ENCODE measurements around the gene C6orf15. TPM values are rescaled to one million over a fixed set of nuclear protein-coding genes. Genes with fewer than 3 reads are reported as not detected.

The C6orf15 gene
- total RNA-seq, 1 experiment from 2014 or later, result not detected

DNA sequence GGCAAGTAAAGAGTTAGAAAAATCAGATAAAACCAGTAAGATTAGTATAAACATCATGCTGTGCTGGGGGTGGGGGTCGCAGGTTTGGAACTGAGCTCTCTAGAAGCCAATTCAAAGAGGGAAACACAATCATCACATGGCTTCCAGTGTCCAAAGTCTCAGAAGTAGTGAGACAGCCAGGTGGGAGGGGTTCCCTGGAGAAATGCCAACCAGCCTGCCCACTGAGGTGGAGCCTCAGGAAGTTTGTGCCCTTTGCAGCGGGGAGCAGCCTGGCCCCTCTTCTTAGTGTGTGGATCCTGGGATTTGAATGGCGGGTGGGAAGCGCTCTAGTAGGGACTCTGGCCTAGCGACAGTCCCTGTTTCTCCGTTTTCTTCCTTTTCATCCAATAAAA is 21.4 kb downstream of the C6orf15 start:
- POLR2A ChIA-PET, result interaction anchor here (0.6 kb wide), 1 partner anchor 310 kb away, joined by 3 read pairs; no protein-coding TSS in a partner anchor
- no peak for DNase-seq
- no TSS peak for BruUV-seq (replicated peaks)
- H3K9me3 ChIP-seq, result no peaks in the 10 kb centered on the region
- Mint-ChIP-seq H3K27ac (ENCODE audit: unreplicated experiment) (no peak overlapping the region), H3K4me1 (ENCODE audit: low read depth, unreplicated experiment) (peaks cover 20% of the 10 kb centered on the region), H3K9me3 (ENCODE audit: unreplicated experiment) (no peaks in the 10 kb centered on the region), H3K4me3 (ENCODE audit: unreplicated experiment) (no peak overlapping the region), H3K36me3 (ENCODE audit: insufficient read depth, unreplicated experiment) (no peaks in the 10 kb centered on the region), H3K27me3 (ENCODE audit: insufficient read depth, unreplicated experiment) (no peaks in the 10 kb centered on the region)
- H3K27me3 ChIP-seq (replicated peaks; ENCODE audit: control insufficient read depth, insufficient read depth, low read length), result no peaks in the 10 kb centered on the region
- H3K4me1 ChIP-seq, result peaks cover 26% of the 10 kb centered on the region
- intact Hi-C loops (cut with micrococcal nuclease; ENCODE audit: unreplicated experiment), result no loop called here
- no peak overlapping the region for H3K4me3 ChIP-seq (ENCODE audit: low read depth, low read length)
- CTCF ChIA-PET, result interaction anchor here (0.8 kb wide), 1 partner anchor 11 kb away, joined by 3 read pairs; no protein-coding TSS in a partner anchor
- TF ChIP-seq, protein P1, sequence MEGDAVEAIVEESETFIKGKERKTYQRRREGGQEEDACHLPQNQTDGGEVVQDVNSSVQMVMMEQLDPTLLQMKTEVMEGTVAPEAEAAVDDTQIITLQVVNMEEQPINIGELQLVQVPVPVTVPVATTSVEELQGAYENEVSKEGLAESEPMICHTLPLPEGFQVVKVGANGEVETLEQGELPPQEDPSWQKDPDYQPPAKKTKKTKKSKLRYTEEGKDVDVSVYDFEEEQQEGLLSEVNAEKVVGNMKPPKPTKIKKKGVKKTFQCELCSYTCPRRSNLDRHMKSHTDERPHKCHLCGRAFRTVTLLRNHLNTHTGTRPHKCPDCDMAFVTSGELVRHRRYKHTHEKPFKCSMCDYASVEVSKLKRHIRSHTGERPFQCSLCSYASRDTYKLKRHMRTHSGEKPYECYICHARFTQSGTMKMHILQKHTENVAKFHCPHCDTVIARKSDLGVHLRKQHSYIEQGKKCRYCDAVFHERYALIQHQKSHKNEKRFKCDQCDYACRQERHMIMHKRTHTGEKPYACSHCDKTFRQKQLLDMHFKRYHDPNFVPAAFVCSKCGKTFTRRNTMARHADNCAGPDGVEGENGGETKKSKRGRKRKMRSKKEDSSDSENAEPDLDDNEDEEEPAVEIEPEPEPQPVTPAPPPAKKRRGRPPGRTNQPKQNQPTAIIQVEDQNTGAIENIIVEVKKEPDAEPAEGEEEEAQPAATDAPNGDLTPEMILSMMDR (IDR thresholded peaks at IDR 0.05; ENCODE audit: insufficient read depth in 1 of 2, low read depth in 1 of 2, low read length in 1 of 2, severe bottlenecking in 1 of 2, unreplicated experiment in 1 of 2), result no peak
- no peaks in the 10 kb centered on the region for H3K36me3 ChIP-seq (ENCODE audit: control insufficient read depth, insufficient read depth, low read length)

DNA sequence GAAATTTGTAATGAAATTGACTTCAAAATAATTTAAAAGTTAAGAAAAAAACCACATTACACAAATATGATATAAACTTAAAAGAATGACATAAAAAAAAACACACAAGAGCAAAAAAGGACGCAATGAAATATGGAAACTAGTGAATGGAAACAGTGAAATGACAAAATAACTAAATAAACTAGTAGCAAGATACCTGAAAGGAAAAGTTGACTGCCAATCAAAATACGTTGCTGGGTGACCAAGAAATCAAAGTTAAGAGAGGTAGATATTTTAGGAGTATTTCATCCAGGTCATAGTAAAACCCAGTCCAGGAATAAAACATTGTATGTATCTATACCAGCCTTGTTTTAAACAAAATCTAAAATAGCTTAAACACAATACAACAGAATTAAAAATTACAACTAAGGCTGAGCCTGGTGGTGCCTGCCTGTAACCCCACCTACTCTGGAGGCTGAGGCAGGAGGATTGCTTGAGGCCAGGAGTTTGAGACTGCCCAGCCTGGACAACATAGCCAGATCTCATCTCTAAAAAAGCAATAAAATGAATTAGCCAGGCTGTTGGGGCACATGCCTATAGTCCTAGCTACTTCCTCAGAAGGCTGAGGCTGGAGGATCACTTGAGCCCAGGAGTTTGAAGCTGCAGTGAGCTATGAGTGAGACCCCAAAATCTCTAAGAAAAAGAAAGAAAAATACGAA is 22.0 kb downstream of the C6orf15 start:
- H3K36me3 Mint-ChIP-seq (ENCODE audit: insufficient read depth, unreplicated experiment), result no peaks in the 10 kb centered on the region
- no peaks in the 10 kb centered on the region for H3K27me3 Mint-ChIP-seq (ENCODE audit: insufficient read depth, unreplicated experiment)
- H3K4me3 Mint-ChIP-seq (ENCODE audit: unreplicated experiment), result no peak overlapping the region
- H3K9me3 ChIP-seq, result no peaks in the 10 kb centered on the region
- ChIA-PET POLR2A (no interaction called here), CTCF (interaction anchor here (0.8 kb wide), 1 partner anchor 11 kb away, joined by 3 read pairs; no protein-coding TSS in a partner anchor)
- TF ChIP-seq, protein P1 (IDR thresholded peaks at IDR 0.05; ENCODE audit: insufficient read depth in 1 of 2, low read depth in 1 of 2, low read length in 1 of 2, severe bottlenecking in 1 of 2, unreplicated experiment in 1 of 2), result no peak
- H3K36me3 ChIP-seq (ENCODE audit: control insufficient read depth, insufficient read depth, low read length), result no peaks in the 10 kb centered on the region
- no peak for DNase-seq
- BruUV-seq (replicated peaks), result no TSS peak
- peaks cover 26% of the 10 kb centered on the region for H3K4me1 ChIP-seq
- no peaks in the 10 kb centered on the region for H3K9me3 Mint-ChIP-seq (ENCODE audit: unreplicated experiment)
- no peaks in the 10 kb centered on the region for H3K27me3 ChIP-seq (replicated peaks; ENCODE audit: control insufficient read depth, insufficient read depth, low read length)
- intact Hi-C loops (cut with micrococcal nuclease; ENCODE audit: unreplicated experiment), result no loop called here
- no peak overlapping the region for H3K4me3 ChIP-seq (ENCODE audit: low read depth, low read length)
- peaks cover 19% of the 10 kb centered on the region for H3K4me1 Mint-ChIP-seq (ENCODE audit: low read depth, unreplicated experiment)
- H3K27ac Mint-ChIP-seq (ENCODE audit: unreplicated experiment), result no peak overlapping the region

DNA sequence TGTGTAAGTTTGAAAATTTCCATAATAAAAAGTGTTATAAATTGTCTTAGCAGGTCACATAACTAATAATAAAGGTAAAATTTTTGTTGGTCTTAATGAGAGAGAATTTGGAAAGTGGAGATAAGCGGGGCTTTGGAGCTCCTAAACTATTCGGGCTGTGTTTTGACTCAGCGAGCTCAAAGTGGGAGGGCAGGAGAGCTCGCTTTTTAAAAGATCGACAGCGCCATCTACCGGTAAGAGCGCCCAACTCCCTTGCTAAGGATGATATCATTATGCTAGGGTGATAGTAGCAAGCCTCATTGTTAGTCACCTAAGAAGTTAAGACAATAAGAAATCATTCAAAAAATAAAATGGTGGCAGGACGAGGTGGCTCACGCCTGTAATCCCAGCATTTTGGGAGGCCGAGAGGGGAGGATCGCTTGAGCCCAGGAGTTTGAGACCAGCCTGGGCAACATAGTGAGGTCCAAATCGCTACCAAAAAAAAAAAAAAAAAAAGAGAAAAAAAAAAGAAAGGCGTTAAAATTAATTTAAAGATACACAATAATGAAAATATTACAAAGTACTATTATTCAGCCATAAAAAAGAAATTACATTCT is 24.8 kb downstream of the C6orf15 start:
- H3K36me3 Mint-ChIP-seq (ENCODE audit: insufficient read depth, unreplicated experiment), result no peaks in the 10 kb centered on the region
- TF ChIP-seq, protein P1 (IDR thresholded peaks at IDR 0.05; ENCODE audit: insufficient read depth in 1 of 2, low read depth in 1 of 2, low read length in 1 of 2, severe bottlenecking in 1 of 2, unreplicated experiment in 1 of 2), result peak; percentile 51 to 58
- no peak overlapping the region for H3K4me3 Mint-ChIP-seq (ENCODE audit: unreplicated experiment)
- no peaks in the 10 kb centered on the region for H3K9me3 ChIP-seq
- no peak overlapping the region for H3K4me3 ChIP-seq (ENCODE audit: low read depth, low read length)
- POLR2A ChIA-PET, result interaction anchor here (0.5 to 1.0 kb wide), 2 partner anchors 161 to 174 kb away, joined by 3 to 6 read pairs; partner anchors contain the start of gene VARS2
- peaks cover 6% of the 10 kb centered on the region for H3K4me1 Mint-ChIP-seq (ENCODE audit: low read depth, unreplicated experiment)
- no peaks in the 10 kb centered on the region for H3K36me3 ChIP-seq (ENCODE audit: control insufficient read depth, insufficient read depth, low read length)
- intact Hi-C loops (cut with micrococcal nuclease; ENCODE audit: unreplicated experiment), result loop anchor here (1.0 to 10.0 kb wide), 5 partner anchors 29 to 605 kb away; partner anchors contain the start of genes FLOT1 and IER3
- H3K4me1 ChIP-seq, result peaks cover 14% of the 10 kb centered on the region
- BruUV-seq (replicated peaks), result no TSS peak
- no peaks in the 10 kb centered on the region for H3K27me3 Mint-ChIP-seq (ENCODE audit: insufficient read depth, unreplicated experiment)
- H3K9me3 Mint-ChIP-seq (ENCODE audit: unreplicated experiment), result no peaks in the 10 kb centered on the region
- H3K27me3 ChIP-seq (replicated peaks; ENCODE audit: control insufficient read depth, insufficient read depth, low read length), result no peaks in the 10 kb centered on the region
- DNase-seq, result peak; percentile 70 to 82
- CTCF ChIA-PET, result interaction anchor here (0.6 to 2.3 kb wide), 53 partner anchors 14 to 1742 kb away, joined by 3 to 66 read pairs (median 4); partner anchors contain the start of genes C6orf15, CDSN, DDR1 and DHX16
- H3K27ac Mint-ChIP-seq (ENCODE audit: unreplicated experiment), result no peak overlapping the region

Measured in Caco-2 (cell line).